Measurements from ENCODE around the gene TM6SF1.

The TM6SF1 gene

GRCh38 chr15:83174891-83175290 lies 67.4 kb downstream of the TM6SF1 start:
- no peaks in the 10 kb centered on the region for H4K20me1 ChIP-seq (ENCODE audit: insufficient read depth, low read length)
- H3K9me3 ChIP-seq (replicated peaks; ENCODE audit: insufficient read depth, low read length), result no peaks in the 10 kb centered on the region
- no peaks in the 10 kb centered on the region for H3F3A ChIP-seq (ENCODE audit: insufficient read depth, low read length)
- H3K9ac ChIP-seq (ENCODE audit: low read length), result no peak overlapping the region
- H3K9me2 ChIP-seq (replicated peaks; ENCODE audit: insufficient read depth, low read length), result no peaks in the 10 kb centered on the region
- H3K27ac ChIP-seq (ENCODE audit: low read length), result no peak overlapping the region
- no peak overlapping the region for H3K4me2 ChIP-seq (ENCODE audit: low read depth, low read length)
- no peaks in the 10 kb centered on the region for H3K27me3 ChIP-seq (replicated peaks; ENCODE audit: insufficient read depth, low read length)
- no peaks in the 10 kb centered on the region for H3K36me3 ChIP-seq (replicated peaks; ENCODE audit: insufficient read depth, low read length)
- TF ChIP-seq EZH2 (optimal IDR thresholded peaks at IDR 0.05; ENCODE audit: low read depth, low read length), result no peak
- no peaks in the 10 kb centered on the region for H3K79me2 ChIP-seq (ENCODE audit: low read length)
- no peak overlapping the region for H3K4me3 ChIP-seq (ENCODE audit: low read length)
- H3K4me1 ChIP-seq (ENCODE audit: low read length), result 0 out of 2 replicates have a peak, but pooled peaks cover 5% of the 10 kb centered on the region
- DNase-seq, result no peak
- no peak overlapping the region for H2AFZ ChIP-seq (ENCODE audit: low read length)

DNA sequence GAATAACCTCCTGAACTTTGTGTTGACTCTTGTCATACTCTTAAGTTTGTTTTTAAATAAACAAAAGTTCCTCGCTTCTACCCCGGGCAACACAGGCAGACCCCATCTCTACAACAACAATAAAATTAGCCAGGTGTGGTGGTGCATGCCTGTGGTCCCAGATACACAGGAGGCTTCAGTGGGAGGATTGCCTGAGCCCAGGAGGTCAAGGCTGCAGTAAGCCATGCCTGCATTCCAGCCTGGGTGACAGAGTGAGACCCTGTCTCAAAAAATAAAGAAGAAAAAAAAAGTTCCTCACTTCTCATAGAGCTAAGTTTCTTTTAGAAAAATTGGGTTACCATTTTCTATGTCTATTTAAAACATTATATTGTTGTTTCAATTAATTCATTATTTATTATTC lies 70.9 kb downstream of the TM6SF1 start:
- no peak overlapping the region for H3K9ac ChIP-seq (ENCODE audit: low read length)
- H3K4me2 ChIP-seq (ENCODE audit: low read depth, low read length), result no peak overlapping the region
- no peak overlapping the region for H3K27ac ChIP-seq (ENCODE audit: low read length)
- H3K9me2 ChIP-seq (replicated peaks; ENCODE audit: insufficient read depth, low read length), result no peaks in the 10 kb centered on the region
- H3F3A ChIP-seq (ENCODE audit: insufficient read depth, low read length), result no peaks in the 10 kb centered on the region
- H4K20me1 ChIP-seq (ENCODE audit: insufficient read depth, low read length), result no peaks in the 10 kb centered on the region
- H3K79me2 ChIP-seq (ENCODE audit: low read length), result no peaks in the 10 kb centered on the region
- H3K4me1 ChIP-seq (ENCODE audit: low read length), result 0 out of 2 replicates have a peak, but pooled peaks cover 5% of the 10 kb centered on the region
- TF ChIP-seq CTCF (IDR thresholded peaks at IDR 0.05; ENCODE audit: low read length) (no peak), EZH2 (optimal IDR thresholded peaks at IDR 0.05; ENCODE audit: low read depth, low read length) (no peak), EZH2phosphoT487 (IDR thresholded peaks at IDR 0.05; ENCODE audit: low read length) (no peak)
- H3K4me3 ChIP-seq (ENCODE audit: low read length), result no peak overlapping the region
- H3K27me3 ChIP-seq (replicated peaks; ENCODE audit: insufficient read depth, low read length), result no peaks in the 10 kb centered on the region
- no peaks in the 10 kb centered on the region for H3K9me3 ChIP-seq (replicated peaks; ENCODE audit: insufficient read depth, low read length)
- no peak for DNase-seq
- no peaks in the 10 kb centered on the region for H3K36me3 ChIP-seq (replicated peaks; ENCODE audit: insufficient read depth, low read length)
- no peak overlapping the region for H2AFZ ChIP-seq (ENCODE audit: low read length)

DNA sequence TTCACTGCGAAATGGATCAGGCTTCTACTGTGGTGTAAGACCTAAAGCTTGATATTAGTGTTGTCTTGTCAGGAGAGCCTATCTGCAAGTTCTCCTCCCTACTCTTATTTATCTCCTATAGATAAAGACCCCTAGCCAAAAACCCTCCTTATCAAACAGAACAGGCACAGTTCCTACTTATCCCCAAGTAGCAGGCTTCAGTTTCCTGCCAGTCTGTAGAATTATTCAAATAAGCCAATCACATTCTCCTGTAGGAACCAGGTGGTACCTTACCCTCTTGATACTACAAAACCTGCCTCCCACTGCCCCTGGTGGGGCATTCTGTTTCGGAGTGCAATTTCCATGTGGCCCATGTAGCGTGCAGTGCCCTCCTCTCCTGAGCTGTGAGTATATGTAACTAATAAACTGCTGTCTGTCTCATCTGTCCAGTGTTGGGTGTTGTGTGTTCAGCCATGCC lies 71.5 kb downstream of the TM6SF1 start:
- Histone ChIP-seq H3K9me2 (replicated peaks; ENCODE audit: insufficient read depth, low read length) (no peaks in the 10 kb centered on the region), H3K4me1 (ENCODE audit: low read length) (0 out of 2 replicates have a peak, but pooled peaks cover 5% of the 10 kb centered on the region), H3K79me2 (ENCODE audit: low read length) (no peaks in the 10 kb centered on the region), H3K4me2 (ENCODE audit: low read depth, low read length) (no peak overlapping the region), H3K27me3 (replicated peaks; ENCODE audit: insufficient read depth, low read length) (no peaks in the 10 kb centered on the region), H3K36me3 (replicated peaks; ENCODE audit: insufficient read depth, low read length) (no peaks in the 10 kb centered on the region), H3F3A (ENCODE audit: insufficient read depth, low read length) (no peaks in the 10 kb centered on the region), H3K9me3 (replicated peaks; ENCODE audit: insufficient read depth, low read length) (no peaks in the 10 kb centered on the region), H2AFZ (ENCODE audit: low read length) (no peak overlapping the region), H3K9ac (ENCODE audit: low read length) (no peak overlapping the region), H3K27ac (ENCODE audit: low read length) (no peak overlapping the region), H4K20me1 (ENCODE audit: insufficient read depth, low read length) (no peaks in the 10 kb centered on the region), H3K4me3 (ENCODE audit: low read length) (no peak overlapping the region)
- no peak for DNase-seq
- no peak for TF ChIP-seq EZH2 (optimal IDR thresholded peaks at IDR 0.05; ENCODE audit: low read depth, low read length)
- TF ChIP-seq EZH2phosphoT487 (IDR thresholded peaks at IDR 0.05; ENCODE audit: low read length), result no peak
- no peak for TF ChIP-seq CTCF (IDR thresholded peaks at IDR 0.05; ENCODE audit: low read length)

- H3K27me3 ChIP-seq (replicated peaks; ENCODE audit: insufficient read depth, low read length), result no peaks in the 10 kb centered on the region
- H3K4me1 ChIP-seq (ENCODE audit: low read length), result no peaks in the 10 kb centered on the region
- no peak overlapping the region for H3K4me2 ChIP-seq (ENCODE audit: low read depth, low read length)
- H3K9ac ChIP-seq (ENCODE audit: low read length), result no peak overlapping the region
- no peak for DNase-seq
- H4K20me1 ChIP-seq (ENCODE audit: insufficient read depth, low read length), result no peaks in the 10 kb centered on the region
- H3K27ac ChIP-seq (ENCODE audit: low read length), result no peak overlapping the region
- no peaks in the 10 kb centered on the region for H3K79me2 ChIP-seq (ENCODE audit: low read length)
- H3F3A ChIP-seq (ENCODE audit: insufficient read depth, low read length), result no peaks in the 10 kb centered on the region; the same call in 1 of the 2 replicates
- H3K9me2 ChIP-seq (replicated peaks; ENCODE audit: insufficient read depth, low read length), result no peaks in the 10 kb centered on the region; the same call in 1 of the 2 replicates
- H3K9me3 ChIP-seq (replicated peaks; ENCODE audit: insufficient read depth, low read length), result no peaks in the 10 kb centered on the region
- no peaks in the 10 kb centered on the region for H3K36me3 ChIP-seq (replicated peaks; ENCODE audit: insufficient read depth, low read length)
- no peak overlapping the region for H2AFZ ChIP-seq (ENCODE audit: low read length)
- no peak overlapping the region for H3K4me3 ChIP-seq (ENCODE audit: low read length)
- TF ChIP-seq CTCF (IDR thresholded peaks at IDR 0.05; ENCODE audit: low read length) (no peak), EZH2 (optimal IDR thresholded peaks at IDR 0.05; ENCODE audit: low read depth, low read length) (no peak), EZH2phosphoT487 (IDR thresholded peaks at IDR 0.05; ENCODE audit: low read length) (no peak)
Measured at GRCh38 chr15:83185561-83185960, 78.1 kb downstream of the TM6SF1 start.
